Epithelial cell of esophagus (primary cell): ENCODE measurements around the gene RAB44.

Source experiments
- DNase-seq: peaks from one replicate; pipeline ENCODE4 v3.0.0; 2010; ENCODE audit warnings: low read depth
- H3K4me3 ChIP-seq: 2 replicates; pipeline ENCODE4 v1.5.1; 2011; ENCODE audit warnings: mild to moderate bottlenecking, low read length, control low read depth
- TF ChIP-seq, protein P1 (sequence below): IDR thresholded peaks from 2 replicates; pipeline ENCODE4 v1.5.1; 2011; ENCODE audit warnings: low read depth, mild to moderate bottlenecking, low read length, control low read depth, inconsistent platforms; ENCODE audit not compliant: insufficient read depth; ENCODE audit errors: missing control alignments

Gene RAB44

DNA sequence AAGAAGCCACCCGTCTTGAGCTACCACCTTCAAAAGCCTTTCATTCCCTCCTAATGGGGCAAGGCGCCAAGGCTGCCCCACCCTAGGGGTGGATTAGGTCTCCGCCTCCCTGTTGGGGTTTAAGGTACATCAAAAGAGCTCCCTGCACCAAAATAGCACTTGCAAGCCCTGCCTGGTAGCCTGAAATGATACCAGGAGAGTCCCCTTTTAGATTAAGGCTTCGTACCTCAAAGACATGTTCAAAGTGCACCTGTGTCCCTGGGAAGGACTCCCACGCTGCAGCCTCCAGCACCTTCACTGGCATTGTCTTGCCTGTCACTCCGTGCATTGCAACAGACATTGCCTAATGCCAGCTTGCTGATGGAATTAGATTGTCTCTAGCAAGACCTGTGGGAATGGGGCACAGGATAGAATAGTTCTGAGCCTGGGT lies 34.8 kb upstream of the RAB44 start:
- TF ChIP-seq, protein P1, sequence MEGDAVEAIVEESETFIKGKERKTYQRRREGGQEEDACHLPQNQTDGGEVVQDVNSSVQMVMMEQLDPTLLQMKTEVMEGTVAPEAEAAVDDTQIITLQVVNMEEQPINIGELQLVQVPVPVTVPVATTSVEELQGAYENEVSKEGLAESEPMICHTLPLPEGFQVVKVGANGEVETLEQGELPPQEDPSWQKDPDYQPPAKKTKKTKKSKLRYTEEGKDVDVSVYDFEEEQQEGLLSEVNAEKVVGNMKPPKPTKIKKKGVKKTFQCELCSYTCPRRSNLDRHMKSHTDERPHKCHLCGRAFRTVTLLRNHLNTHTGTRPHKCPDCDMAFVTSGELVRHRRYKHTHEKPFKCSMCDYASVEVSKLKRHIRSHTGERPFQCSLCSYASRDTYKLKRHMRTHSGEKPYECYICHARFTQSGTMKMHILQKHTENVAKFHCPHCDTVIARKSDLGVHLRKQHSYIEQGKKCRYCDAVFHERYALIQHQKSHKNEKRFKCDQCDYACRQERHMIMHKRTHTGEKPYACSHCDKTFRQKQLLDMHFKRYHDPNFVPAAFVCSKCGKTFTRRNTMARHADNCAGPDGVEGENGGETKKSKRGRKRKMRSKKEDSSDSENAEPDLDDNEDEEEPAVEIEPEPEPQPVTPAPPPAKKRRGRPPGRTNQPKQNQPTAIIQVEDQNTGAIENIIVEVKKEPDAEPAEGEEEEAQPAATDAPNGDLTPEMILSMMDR, result no peak
- DNase-seq, result peak; percentile 84
- no peak overlapping the region for H3K4me3 ChIP-seq

DNA sequence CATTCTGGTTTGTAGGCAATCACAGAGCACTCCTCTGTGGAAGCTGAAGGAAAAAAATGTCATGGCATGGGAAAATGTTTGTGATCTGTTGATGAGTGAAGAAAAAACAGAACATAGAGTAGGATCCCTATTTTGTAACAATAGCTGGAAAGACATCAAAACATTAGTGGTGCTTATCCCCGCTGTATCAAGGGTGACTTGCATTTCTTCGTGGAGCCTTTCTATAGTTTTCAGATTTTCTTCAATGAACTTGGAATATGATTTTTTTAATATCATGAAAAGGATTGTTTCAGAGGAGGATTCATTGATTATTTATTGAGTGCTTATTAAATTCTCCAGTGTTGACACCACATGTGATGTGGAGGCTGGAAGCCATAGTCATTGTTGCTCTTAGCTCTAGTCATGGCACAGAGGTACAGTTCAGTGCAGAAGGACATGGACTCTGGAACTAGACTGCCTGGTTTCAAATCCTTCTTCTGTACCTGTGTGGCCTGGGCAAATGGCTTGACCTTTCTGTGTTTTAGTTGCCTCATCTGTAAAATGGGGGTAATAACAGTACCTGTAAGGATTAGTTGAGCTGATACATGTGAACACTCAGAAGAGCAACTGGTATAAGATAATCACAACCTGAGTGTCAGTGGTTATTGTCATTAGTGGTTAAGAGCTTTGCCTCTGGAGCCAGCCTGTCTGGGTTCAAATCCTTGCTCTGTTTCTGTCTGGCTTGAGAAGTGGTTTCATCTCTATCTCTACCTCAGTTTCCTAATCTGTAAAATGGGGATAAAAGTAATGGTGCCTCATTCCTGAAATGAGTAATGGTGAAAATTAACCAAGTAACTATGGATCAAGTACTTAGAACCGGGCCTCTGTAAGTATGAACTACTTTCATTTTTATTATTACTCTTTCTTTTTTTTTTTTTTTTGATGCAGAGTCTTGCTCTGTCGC lies 33.9 kb upstream of the RAB44 start:
- TF ChIP-seq, protein P1, result no peak
- no peak for DNase-seq
- no peak overlapping the region for H3K4me3 ChIP-seq

DNA sequence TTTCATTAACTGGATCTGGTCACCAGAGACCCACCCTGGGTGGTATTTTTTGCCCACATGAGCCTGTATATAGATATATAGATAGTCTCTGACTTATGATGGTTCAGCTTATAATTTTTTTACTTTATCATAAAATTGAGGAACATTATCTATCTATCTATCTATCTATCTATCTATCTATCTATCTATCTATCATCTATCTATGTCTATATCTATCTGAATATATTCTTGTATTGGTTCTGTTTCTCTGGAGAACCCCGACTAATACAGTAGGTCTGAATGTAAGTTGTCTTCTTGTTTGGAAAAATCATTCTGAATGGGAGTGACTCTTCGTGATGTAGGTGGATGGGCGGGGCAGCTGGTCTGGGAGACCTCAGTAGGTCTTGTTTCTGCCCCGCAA lies 32.4 kb upstream of the RAB44 start:
- TF ChIP-seq, protein P1, result no peak
- DNase-seq, result no peak
- no peak overlapping the region for H3K4me3 ChIP-seq

DNA sequence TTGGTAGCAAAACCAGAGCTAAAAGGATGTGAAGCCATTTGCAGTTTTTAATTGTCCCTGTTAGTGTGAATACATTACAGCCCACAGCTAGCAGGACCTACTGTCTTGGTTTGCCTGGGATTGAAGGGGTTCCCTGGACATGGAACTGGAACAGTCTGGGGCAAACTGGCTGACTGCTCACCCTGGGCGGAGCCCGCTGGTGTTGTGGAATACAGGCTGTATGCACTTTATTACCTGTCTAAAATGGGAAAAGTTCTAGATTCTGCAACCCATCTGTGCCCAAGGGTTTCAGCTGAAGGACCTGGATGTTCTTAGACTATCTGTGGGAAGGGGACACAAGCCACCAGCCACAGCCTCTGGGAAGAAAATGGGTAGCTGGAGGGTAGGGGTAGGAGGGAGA lies 31.3 kb upstream of the RAB44 start:
- DNase-seq, result no peak
- TF ChIP-seq, protein P1, result no peak
- no peak overlapping the region for H3K4me3 ChIP-seq

DNA sequence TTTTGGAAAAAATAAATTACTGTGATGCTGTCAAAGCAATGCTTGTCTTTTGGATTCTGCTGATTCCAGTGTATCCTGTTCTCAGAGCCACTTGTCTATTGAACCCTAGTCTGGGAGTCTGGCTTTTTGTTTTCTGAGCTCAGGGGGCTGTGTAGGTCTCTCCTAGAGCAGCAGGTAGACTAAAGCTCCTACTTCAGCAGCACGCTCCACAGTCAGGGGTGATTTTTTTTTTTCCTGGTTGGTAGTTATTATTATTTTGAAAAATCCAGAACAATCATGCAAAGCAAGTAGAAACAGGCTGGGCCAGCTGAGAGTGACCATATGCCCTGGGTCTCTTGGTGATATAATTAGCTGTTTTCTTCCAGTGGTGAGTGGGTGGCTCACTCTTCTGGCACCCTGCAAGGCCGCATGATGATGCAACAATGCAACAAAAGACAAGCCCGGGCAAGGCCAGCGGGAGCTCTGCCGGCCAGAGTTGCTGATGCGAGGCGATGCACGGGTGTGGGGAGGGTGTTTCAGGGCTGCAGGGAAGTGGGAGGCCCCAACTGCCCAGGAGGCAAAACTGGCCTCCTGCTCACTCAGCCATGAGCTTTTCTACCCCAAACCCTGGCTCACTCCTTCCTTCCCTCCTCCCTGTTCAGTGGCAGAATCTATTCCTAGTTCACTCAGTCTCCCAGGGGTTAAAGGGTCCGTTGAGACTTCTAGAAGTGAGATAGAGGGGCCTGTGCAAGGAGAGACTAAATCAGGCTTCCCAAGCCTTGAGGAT lies 30.6 kb upstream of the RAB44 start:
- TF ChIP-seq, protein P1, result no peak
- DNase-seq, result peak; percentile 99
- no peak overlapping the region for H3K4me3 ChIP-seq

DNA sequence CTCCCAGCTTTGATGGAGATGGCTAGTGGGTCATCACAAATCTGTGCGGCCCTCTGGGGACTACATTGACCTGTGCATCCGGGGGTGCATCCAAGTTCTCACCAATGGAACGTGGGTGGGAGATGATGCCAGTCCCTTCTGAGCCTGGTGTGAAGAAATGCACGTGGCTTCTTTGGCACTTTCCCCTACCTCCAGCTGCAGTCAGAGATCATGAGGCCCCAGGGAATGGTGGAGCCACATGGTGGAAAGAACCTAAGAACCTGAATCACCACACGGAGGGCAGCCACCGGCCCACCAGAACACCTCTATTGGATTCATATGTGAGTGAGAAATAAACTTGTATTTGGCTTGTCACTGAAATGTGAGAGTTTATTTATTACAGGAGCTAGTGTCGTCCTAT lies 29.0 kb upstream of the RAB44 start:
- TF ChIP-seq, protein P1, result no peak
- no peak overlapping the region for H3K4me3 ChIP-seq
- DNase-seq, result no peak

DNA sequence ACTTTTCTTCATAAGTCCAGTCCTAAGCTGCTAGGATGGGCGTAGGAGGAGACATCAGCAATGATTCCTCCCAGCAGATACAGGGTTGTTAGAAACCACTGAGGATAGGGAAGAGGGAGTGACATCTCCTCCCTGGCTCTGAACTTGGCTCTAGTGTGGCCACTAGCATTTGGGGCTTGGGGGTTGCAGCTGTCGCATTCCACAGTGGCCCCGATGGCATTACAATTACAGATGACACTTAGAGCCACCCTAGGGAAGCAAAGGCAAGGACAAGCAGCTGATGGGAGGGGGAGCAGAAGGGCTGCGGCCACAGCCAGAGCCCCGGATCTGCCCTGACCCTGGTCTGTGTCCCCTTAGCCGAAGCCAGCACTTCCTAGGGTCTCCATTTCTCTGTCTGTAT lies 28.6 kb upstream of the RAB44 start:
- DNase-seq, result no peak
- TF ChIP-seq, protein P1, result no peak
- no peak overlapping the region for H3K4me3 ChIP-seq
